ENCODE data around the gene OR14A2.
"Not testable (repeated sequence)": the region's sequence is repeated elsewhere in the genome, so short reads cannot be mapped to it uniquely, and the experiment has no call there.

DNA sequence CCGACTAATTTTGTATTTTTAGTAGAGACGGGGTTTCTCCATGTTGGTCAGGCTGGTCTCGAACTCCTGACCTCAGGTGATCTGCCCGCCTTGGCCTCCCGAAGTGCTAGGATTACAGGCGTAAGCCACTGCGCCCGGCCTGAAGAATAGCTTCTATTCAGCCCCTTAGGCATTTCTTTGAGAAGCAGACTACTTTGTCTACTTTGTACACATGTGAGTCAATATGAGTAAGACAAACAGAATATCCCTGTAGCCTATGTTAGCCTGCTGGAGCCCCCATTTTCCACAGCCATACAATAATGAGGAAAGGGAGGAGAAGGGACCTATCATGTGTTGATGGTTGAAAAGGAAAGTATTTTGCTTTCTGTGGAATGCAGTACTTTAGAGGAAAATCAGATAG, 37.3 kb downstream of the OR14A2 start:
- not testable (repeated sequence) for TF ChIP-seq POLR2AphosphoS5, POLR2A (IDR thresholded peaks at IDR 0.05; ENCODE audit: low read depth, low read length)
